Panc1 (cell line): ENCODE results near the gene ADAMTSL2. TPM values are rescaled to one million over a fixed set of nuclear protein-coding genes. Genes with fewer than 3 reads are reported as not detected.

Source experiments
- ATAC-seq: fragments of 200-7000 bp; cut with Tn5 transposase; 2 replicates; pipeline ENCODE4 v1.9.1; 2020; ENCODE audit warnings: mild to moderate bottlenecking, moderate library complexity
- BruUV-seq: library from RNA; stranded (reverse); fragments of 400-500 nt; replicated peaks from 2 replicates; lab custom pipeline; 2021; lab: Mats Ljungman, UMichigan
- CTCF ChIA-PET: fragments of 300-600 bp; sonication (Branson Sonifier 250); formaldehyde crosslinking; loops from one replicate; lab custom pipeline; 2022; ENCODE audit warnings: antibody characterized with exemption; lab: Charles Lee
- POLR2A ChIA-PET: fragments of 300-600 bp; sonication (Branson Sonifier 250); formaldehyde crosslinking; loops from one replicate; lab custom pipeline; 2022; ENCODE audit warnings: antibody characterized with exemption; lab: Charles Lee
- DNase-seq: peaks from one replicate; pipeline ENCODE4 v3.0.0-alpha.2; 2010; ENCODE audit warnings: low read depth, low spot score
- H3K27ac ChIP-seq: 2 replicates; pipeline ENCODE4 v1.5.1; 2011; ENCODE audit warnings: mild to moderate bottlenecking, low read length, inconsistent platforms
- H3K27me3 ChIP-seq: fragments of 200-500 bp; sonication (Bioruptor generic); 2 replicates; pipeline ENCODE4 v1.6.0; 2014; ENCODE audit warnings: low read length, inconsistent platforms; ENCODE audit not compliant: control insufficient read depth, insufficient read depth
- H3K36me3 ChIP-seq: fragments of 200-500 bp; sonication (Bioruptor generic); 2 replicates; pipeline ENCODE4 v1.5.1; 2014; ENCODE audit warnings: inconsistent platforms, mild to moderate bottlenecking, low read length, moderate library complexity; ENCODE audit not compliant: control insufficient read depth, insufficient read depth
- H3K4me1 ChIP-seq: 2 replicates; pipeline ENCODE4 v1.5.1; 2011; ENCODE audit warnings: inconsistent platforms, mild to moderate bottlenecking, low read length, moderate library complexity; ENCODE audit not compliant: control insufficient read depth, insufficient read depth
- H3K4me3 ChIP-seq, 2 experiments: 2 replicates each; pipeline ENCODE4 v1.5.1; 2011 to 2012; ENCODE audit warnings: low read depth in 2 of 2, low read length in 2 of 2, mild to moderate bottlenecking in 2 of 2, inconsistent platforms in 1 of 2, moderate library complexity in 1 of 2
- H3K9me3 ChIP-seq: fragments of 200-500 bp; sonication (Bioruptor generic); 2 replicates; pipeline ENCODE4 v1.5.1; 2014; ENCODE audit warnings: low read depth, mild to moderate bottlenecking, inconsistent platforms, low read length, moderate library complexity; ENCODE audit not compliant: control insufficient read depth, insufficient read depth
- CTCF ChIP-seq: fragments of 450-650 bp; IDR thresholded peaks from 2 replicates; pipeline ENCODE4 v1.5.1; 2017; ENCODE audit warnings: mild to moderate bottlenecking
- POLR2AphosphoS5 ChIP-seq: IDR thresholded peaks from 2 replicates; pipeline ENCODE4 v1.6.1; 2012; ENCODE audit warnings: mild to moderate bottlenecking, low read depth, low read length, moderate library complexity
- REST ChIP-seq, 2 experiments: IDR thresholded peaks; 2 replicates each; pipeline ENCODE4 v1.6.1; 2011 to 2012; ENCODE audit warnings: low read depth in 2 of 2, control low read depth in 1 of 2, low read length in 1 of 2, mild to moderate bottlenecking in 1 of 2, moderate library complexity in 1 of 2; ENCODE audit not compliant: insufficient read depth in 1 of 2
- SIN3A ChIP-seq: IDR thresholded peaks from 2 replicates; pipeline ENCODE4 v1.6.1; 2012; ENCODE audit warnings: low read depth, mild to moderate bottlenecking, low read length, moderate library complexity, borderline replicate concordance; ENCODE audit not compliant: insufficient read depth
- TCF7L2 ChIP-seq: IDR thresholded peaks from 2 replicates; pipeline ENCODE4 v1.6.1; 2011; ENCODE audit warnings: mild to moderate bottlenecking, low read depth, low read length, inconsistent platforms
- in situ Hi-C: cut with HindIII; loops from 2 replicates; pipeline ENCODE4 v1.10.0; 2016; ENCODE audit warnings: low sequenced_read_pairs, low pct_unique_long_range_greater_than_20kb
- intact Hi-C: fragments of 100-400 bp; cut with micrococcal nuclease; formaldehyde crosslinking; loops from one replicate; pipeline ENCODE4 v1.10.0; 2022; ENCODE audit not compliant: unreplicated experiment
- total RNA-seq: library from RNA; stranded (reverse); gene quantifications from one replicate; pipeline ENCODE4 v1.2.1, GENCODE V29; 2021; ENCODE audit not compliant: unreplicated experiment

The ADAMTSL2 gene
- total RNA-seq, 1 experiment from 2014 or later: 0.10 TPM

- Histone ChIP-seq H3K36me3 (no peaks in the 10 kb centered on the region), H3K27me3 (no peaks in the 10 kb centered on the region), H3K27ac (no peak overlapping the region), H3K9me3 (no peaks in the 10 kb centered on the region), H3K4me1 (no peaks in the 10 kb centered on the region), H3K4me3 (no peak overlapping the region)
- ATAC-seq: no peak
- intact Hi-C loops: no loop called here
- BruUV-seq: no TSS peak
- ChIA-PET POLR2A (no interaction called here), CTCF (no interaction called here)
- in situ Hi-C loops: no loop called here
- TF ChIP-seq TCF7L2 (no peak), REST (IDR thresholded peaks at IDR 0.05; ENCODE audit: insufficient read depth in 1 of 2, low read depth in 2 of 2, low read length in 1 of 2) (no peak), CTCF (no peak), SIN3A (no peak), POLR2AphosphoS5 (no peak)
- DNase-seq: no peak
These were observed 3.7 kb downstream of the ADAMTSL2 start for GRCh38 chr9:133538176-133538575.

DNA sequence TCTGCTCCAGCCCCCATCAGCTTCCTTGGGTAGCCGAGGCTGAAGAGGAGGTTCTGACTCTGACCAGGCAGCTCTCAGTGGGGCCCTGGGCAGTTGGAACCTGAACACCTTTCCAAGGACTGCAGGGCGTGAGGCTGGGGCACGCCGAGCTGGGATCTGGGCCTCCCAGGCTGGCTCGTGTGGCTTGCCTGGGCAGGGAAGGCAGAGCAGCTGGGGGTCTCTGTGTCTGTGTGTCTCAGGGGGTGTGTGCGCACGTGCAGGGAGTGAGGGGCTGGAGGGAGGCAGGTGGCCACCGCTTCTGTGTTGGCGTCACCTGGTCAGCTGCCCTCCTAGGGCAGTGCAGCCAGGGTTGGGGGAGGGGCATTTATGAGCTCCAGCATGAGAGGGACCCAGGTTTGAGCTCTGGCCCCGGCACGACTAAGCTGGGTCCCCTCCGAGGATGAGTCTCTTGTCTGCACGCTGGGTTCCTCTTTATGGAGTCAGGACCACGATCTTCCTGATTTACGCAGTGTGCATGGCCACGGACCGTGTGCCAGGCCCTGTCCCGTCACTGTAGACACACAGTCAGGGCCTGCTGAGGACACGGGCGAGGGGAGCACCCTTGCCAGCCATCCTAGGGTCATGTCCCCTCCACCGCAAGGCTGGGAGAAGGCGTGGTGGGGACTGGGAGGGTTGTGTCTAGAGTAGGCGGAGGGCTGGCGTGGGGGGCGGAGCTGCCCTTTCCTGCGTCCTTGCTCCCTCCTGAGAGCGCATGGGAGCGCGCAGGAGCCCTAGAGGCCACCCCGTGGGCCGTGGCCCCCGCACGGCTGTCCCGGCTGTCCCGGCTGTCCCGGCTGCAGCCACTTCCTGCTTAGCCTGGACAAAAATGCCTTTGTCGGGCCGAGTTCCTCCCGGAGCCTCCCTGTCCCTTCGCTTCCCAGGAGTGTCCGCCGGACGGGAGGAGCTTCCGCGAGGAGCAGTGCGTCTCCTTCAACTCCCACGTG lies 4.6 kb downstream of the ADAMTSL2 start:
- intact Hi-C loops: no loop called here
- Histone ChIP-seq H3K9me3 (no peaks in the 10 kb centered on the region), H3K27me3 (no peaks in the 10 kb centered on the region), H3K27ac (no peak overlapping the region), H3K4me3 (no peak overlapping the region), H3K4me1 (no peaks in the 10 kb centered on the region), H3K36me3 (no peaks in the 10 kb centered on the region)
- in situ Hi-C loops: no loop called here
- TF ChIP-seq CTCF (no peak), TCF7L2 (no peak), SIN3A (no peak), POLR2AphosphoS5 (no peak), REST (IDR thresholded peaks at IDR 0.05; ENCODE audit: insufficient read depth in 1 of 2, low read depth in 2 of 2, low read length in 1 of 2) (no peak)
- ChIA-PET POLR2A (no interaction called here), CTCF (no interaction called here)
- ATAC-seq (peak; percentile 49), DNase-seq (no peak)
- no TSS peak for BruUV-seq
